Measurements from ENCODE around the gene SFXN1. TPM values are rescaled to one million over a fixed set of nuclear protein-coding genes. Genes with fewer than 3 reads are reported as not detected.

The SFXN1 gene
- total and polyA plus RNA-seq, 2 donors from 2014 or later, result 33.4 to 35.4 TPM

GRCh38 chr5:175489693-175490443 is 11.5 kb downstream of the SFXN1 start:
- no peak overlapping the region for H3K9ac ChIP-seq (ENCODE audit: low read length in 3 of 3)
- H3K4me3 ChIP-seq (ENCODE audit: low read length in 3 of 3), result no peak overlapping the region
- no peak for FAIRE-seq
- no peaks in the 10 kb centered on the region for H3K27me3 ChIP-seq (ENCODE audit: control insufficient read depth, insufficient read depth, low read length)
- TF ChIP-seq CTCF (IDR thresholded peaks at IDR 0.05; ENCODE audit: borderline replicate concordance, extremely low read depth, insufficient read depth), result no peak
- H3K36me3 ChIP-seq (ENCODE audit: control insufficient read depth in 2 of 3, insufficient read depth in 3 of 3, low read length in 3 of 3), result peaks cover 8 to 31% (median 13%) of the 10 kb centered on the region in 3 donors
- peaks cover 0 to 14% (median 6%) of the 10 kb centered on the region in 3 donors for H3K4me1 ChIP-seq (ENCODE audit: control insufficient read depth in 2 of 3, insufficient read depth in 2 of 3, low read depth in 1 of 3, low read length in 3 of 3)
- intact Hi-C loops (cut with DNase I), result no loop called here
- no peak overlapping the region for H3K27ac ChIP-seq (ENCODE audit: low read depth in 2 of 2, low read length in 2 of 2)
- DNase-seq, result no peak
- no peaks in the 10 kb centered on the region for H3K9me3 ChIP-seq (ENCODE audit: control insufficient read depth in 2 of 3, insufficient read depth in 1 of 3, low read length in 3 of 3)

GRCh38 chr5:175491223-175491622 is 12.9 kb downstream of the SFXN1 start:
- Histone ChIP-seq H3K9me3 (ENCODE audit: control insufficient read depth in 2 of 3, insufficient read depth in 1 of 3, low read length in 3 of 3) (no peaks in the 10 kb centered on the region), H3K36me3 (ENCODE audit: control insufficient read depth in 2 of 3, insufficient read depth in 3 of 3, low read length in 3 of 3) (peaks cover 8 to 28% (median 13%) of the 10 kb centered on the region in 3 donors), H3K9ac (ENCODE audit: low read length in 3 of 3) (no peak overlapping the region), H3K4me3 (ENCODE audit: low read length in 3 of 3) (no peak overlapping the region), H3K27me3 (ENCODE audit: control insufficient read depth, insufficient read depth, low read length) (no peaks in the 10 kb centered on the region), H3K4me1 (ENCODE audit: control insufficient read depth in 2 of 3, insufficient read depth in 2 of 3, low read depth in 1 of 3, low read length in 3 of 3) (peaks cover 0 to 6% (median 0%) of the 10 kb centered on the region in 3 donors), H3K27ac (ENCODE audit: low read depth in 2 of 2, low read length in 2 of 2) (no peak overlapping the region)
- intact Hi-C loops (cut with DNase I), result no loop called here
- no peak for FAIRE-seq
- no peak for TF ChIP-seq CTCF (IDR thresholded peaks at IDR 0.05; ENCODE audit: borderline replicate concordance, extremely low read depth, insufficient read depth)
- DNase-seq, result no peak

- no peak for TF ChIP-seq CTCF (IDR thresholded peaks at IDR 0.05; ENCODE audit: borderline replicate concordance, extremely low read depth, insufficient read depth)
- Histone ChIP-seq H3K9ac (ENCODE audit: low read length in 3 of 3) (no peak overlapping the region), H3K36me3 (ENCODE audit: control insufficient read depth in 2 of 3, insufficient read depth in 3 of 3, low read length in 3 of 3) (peaks cover 8 to 28% (median 13%) of the 10 kb centered on the region in 3 donors), H3K27me3 (ENCODE audit: control insufficient read depth, insufficient read depth, low read length) (no peaks in the 10 kb centered on the region), H3K4me1 (ENCODE audit: control insufficient read depth in 2 of 3, insufficient read depth in 2 of 3, low read depth in 1 of 3, low read length in 3 of 3) (peaks cover 0 to 6% (median 0%) of the 10 kb centered on the region in 3 donors), H3K4me3 (ENCODE audit: low read length in 3 of 3) (no peak overlapping the region), H3K27ac (ENCODE audit: low read depth in 2 of 2, low read length in 2 of 2) (no peak overlapping the region), H3K9me3 (ENCODE audit: control insufficient read depth in 2 of 3, insufficient read depth in 1 of 3, low read length in 3 of 3) (no peaks in the 10 kb centered on the region)
- DNase-seq (no peak), FAIRE-seq (no peak)
- intact Hi-C loops (cut with DNase I), result no loop called here
These were observed 14.9 kb downstream of the SFXN1 start for GRCh38 chr5:175493260-175493659.
